GM04504 (cell line): ENCODE data around the gene NAA50.

Experiments
- DNase-seq: peaks from one replicate; pipeline ENCODE4 v3.0.0-alpha.2; 2012; ENCODE audit warnings: low read depth

Gene NAA50

DNA sequence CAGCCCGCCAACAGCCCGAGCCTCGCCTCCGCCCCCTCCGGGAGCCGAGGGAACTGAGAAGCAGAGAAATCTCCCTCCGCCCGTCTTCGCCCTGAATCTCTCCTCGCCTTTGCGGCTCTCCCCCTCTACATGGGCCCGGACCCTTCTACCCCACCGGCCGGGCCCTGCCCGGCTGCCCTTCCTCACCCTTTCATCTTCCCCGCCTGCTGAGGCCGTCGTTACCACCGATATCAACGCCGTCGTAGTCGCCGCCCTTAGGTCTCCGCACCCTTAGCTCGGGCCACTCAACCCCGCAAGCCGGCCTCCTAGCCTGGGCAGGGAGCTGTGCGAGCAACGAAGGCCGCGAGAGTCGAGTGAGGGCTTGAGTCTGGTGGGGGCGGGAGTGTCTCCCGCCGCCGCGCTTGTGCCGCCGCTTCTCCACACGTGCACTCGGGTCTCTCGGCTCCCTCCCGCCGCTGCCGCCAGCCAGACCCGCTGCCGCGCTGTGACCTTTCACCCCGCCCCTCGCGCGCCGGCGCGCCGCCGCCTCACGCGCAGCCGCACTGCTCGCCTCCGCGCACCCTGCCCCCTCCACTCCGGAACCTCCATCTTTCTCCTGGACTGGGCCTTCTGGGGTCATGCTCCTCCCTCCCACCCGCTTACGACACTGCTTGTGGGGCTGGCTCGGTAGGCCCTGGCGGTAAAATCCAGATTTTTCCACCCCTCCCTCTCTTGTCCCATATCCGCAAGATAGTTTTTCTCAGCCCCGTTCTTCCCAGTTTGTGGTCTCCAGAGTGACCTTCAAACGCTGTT is at the start of gene NAA50:
Gene NAA50, minus strand, starts transcription at position 494 of the 792 bp plus-strand sequence. Its CDS starts 300 bp downstream, at position 194.
- peak; percentile 87 for DNase-seq

DNA sequence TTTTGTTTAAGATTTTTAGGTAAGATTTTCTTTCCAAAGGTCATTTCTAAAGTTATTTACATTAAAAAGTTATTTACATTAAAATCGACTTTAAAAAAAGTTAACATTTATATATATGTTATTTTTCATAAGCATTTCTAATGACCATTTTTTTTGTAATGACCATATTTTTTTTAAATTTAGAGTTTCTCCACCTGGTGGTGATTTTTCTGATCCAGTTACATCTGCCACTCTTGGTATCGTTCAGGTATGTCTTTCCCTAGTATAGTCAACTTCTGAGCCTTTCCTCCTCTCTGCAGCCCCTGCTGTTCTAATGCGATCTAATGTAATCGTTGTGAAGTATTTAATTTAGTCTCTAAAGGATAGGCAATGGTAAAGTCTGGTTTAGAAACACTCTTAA is 49.6 kb upstream of the NAA50 start:
- DNase-seq: no peak

DNA sequence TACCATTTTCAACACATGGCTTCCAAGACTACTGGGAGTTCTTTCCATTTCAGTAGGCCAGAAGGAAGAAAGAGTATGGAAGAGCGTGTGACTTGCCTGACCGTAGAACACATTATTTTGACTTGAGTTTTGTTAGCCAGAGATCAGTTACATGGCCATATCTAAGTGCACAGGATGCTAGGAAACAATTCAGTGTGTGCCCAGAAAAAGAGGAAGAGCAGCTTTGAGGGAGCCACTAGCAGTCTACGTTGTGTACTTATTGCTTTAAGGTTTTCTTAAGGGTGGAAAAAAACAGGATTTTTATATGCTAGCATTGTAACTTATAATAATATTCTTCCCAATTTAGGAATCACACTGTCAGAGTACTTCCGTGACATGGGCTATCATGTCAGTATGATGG is 48.5 kb upstream of the NAA50 start:
- no peak for DNase-seq

DNA sequence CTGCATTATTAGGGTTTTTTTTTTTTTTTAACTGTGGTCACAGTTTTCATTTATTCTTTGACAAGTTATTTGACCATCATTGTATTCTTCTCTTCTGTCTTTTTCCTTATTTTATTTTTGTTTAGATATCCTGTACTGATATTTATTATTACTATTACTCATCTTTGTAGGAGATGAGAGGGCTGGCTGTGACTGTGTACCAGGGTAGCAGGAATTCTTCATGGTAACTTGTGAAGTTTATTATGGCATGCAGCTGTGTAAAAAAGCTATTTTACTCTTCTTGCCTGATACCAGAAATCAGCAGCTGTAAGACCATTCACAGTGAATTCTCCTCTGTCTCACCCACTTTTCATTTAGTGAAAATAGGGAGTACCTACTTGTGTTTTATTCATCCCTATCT is 45.3 kb upstream of the NAA50 start:
- DNase-seq: no peak

DNA sequence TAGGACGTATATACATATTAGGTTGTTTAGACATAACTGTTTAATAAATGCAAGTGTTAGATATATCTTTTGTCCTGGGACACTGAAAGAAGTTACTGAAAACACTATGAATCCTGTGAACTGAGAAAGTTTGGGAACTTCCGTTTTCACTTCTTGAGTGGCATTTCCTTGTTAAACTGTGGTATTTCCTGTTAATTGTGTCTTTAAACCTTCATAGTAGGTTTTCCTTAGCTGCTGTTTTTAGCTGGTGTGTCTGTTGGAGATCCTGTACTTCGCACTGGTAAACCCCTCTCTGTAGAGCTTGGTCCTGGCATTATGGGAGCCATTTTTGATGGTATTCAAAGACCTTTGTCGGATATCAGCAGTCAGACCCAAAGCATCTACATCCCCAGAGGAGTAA is 37.9 kb upstream of the NAA50 start:
- no peak for DNase-seq

DNA sequence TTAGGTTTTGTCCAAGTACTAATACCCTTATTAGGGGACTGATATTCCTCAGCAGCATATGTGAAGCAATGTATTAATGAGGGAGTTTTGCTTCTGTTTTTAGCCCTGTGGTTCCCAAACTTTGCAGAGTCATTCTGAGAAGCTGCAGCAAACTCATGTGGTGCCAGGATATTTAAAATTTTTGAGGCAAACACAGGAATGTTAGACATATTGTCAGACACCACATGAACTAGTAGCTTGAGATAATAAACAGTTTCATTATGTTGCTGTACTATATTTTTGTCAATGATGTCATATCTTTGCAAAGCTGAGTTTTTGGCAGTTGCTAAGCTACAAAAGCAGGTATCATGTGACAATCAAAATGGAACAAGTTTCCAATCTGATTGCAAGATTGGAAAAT is 37.4 kb upstream of the NAA50 start:
- DNase-seq: peak; percentile 93

DNA sequence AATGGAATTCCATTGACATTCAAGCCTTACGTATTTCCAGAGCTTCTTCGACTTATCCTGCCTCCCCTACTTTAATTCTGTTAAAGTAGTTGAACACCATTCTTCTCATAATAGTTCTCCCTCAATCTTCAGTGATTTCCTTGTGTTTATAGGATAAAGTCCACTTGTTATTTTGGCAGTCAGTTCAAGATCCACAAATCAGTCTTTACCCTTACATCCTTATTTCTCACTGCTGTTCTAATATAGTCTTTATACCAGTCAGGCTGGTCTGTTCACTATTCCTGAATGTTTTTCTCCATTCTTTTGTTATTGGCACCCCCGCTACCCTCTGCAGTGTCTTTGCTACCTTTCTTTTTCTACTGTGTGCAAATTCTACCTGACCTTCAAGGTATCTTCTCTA is 30.5 kb upstream of the NAA50 start:
- no peak for DNase-seq

DNA sequence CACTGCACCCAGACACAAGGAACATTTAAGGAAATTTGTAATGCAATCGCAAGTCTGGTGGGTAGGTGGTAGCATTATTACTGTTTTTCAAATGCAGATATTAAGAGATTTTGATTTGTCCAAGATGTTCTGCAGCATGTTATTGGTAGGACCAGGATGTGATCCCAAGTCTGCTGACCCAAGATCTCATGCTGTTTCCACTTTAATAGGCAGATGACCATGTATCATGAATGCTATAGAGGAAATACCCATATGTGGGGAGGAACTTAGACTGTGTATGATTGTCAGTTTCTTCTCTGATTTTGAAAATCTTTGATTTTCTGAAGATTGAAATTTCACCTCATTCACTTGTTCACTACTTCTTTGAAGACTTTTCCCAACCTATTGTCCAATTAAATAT is 29.5 kb upstream of the NAA50 start:
- no peak for DNase-seq

DNA sequence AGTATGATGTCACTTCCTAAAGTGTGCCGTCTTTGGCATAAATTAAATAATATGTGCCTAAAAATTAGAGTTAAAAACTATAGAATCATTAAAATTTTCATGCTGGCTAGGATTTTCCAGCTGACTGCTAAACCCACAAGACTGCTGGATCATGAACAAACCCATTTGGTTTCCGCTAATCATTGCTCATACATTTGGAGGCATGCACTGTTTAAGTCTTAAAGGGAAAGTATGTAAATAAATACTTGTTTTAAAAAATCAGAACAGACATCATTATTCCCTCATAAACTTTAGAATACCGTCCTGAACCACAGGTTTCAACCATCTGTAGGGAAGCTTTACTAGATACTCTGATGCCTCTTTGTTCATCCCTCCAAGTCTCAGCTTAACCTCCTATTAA is 27.3 kb upstream of the NAA50 start:
- peak; percentile 47 for DNase-seq

DNA sequence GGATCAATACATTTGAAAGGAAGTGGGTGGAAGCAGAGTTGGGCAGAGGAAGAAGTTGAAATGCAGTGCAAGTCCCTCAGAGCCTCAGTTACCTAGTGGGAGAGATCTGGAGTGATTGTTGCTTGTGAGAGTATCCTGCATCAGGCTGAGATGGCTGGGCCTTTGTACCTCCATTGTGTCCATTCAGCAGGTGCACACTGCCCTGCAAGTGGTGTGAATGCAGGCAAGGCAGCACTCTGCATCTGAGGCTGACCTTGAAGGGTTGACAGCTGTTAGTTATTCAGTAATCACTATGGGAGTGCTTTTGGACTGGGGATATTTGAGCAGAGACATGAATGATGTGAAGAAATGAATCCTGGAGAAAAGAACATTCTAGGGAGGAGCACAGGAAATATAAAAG is 25.9 kb upstream of the NAA50 start:
- DNase-seq: no peak

DNA sequence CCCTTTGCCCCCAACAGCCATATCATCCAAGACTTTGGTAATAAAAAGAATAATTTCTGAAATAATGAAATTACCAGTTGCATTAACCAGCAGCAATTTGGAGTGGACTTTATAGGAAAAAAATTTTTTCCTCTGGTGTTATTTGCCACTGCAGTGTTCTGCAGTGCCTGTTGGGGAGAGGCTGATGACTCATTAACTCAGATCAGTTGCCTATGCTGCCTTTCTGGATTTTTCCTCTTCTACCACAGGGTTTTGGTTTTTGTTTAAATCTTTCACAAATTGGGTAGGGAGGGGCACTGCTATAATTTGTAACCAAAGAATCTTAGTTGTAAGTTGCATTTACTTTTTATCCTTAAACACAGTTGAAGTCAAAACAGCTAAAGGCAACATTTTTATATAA is 23.5 kb upstream of the NAA50 start:
- DNase-seq: no peak

DNA sequence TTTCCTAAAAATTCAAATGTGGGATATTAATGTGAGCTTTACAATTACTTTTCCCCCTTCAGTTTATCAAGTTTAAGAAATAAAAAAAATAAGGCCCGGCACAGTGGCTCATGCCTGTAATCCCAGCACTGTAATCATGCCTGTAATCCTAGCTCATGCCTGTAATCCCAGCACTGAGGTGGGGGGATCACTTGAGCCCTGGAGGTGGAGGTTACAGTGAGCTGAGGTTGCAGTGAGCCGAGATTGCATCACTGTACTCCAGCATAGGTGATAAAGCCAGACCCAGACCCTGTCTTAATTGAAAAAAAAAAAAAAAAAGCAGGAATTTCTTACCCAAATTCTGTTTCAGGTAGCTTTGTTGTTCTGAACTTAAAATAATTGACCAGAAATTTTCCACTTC is 18.6 kb upstream of the NAA50 start:
- DNase-seq: no peak

DNA sequence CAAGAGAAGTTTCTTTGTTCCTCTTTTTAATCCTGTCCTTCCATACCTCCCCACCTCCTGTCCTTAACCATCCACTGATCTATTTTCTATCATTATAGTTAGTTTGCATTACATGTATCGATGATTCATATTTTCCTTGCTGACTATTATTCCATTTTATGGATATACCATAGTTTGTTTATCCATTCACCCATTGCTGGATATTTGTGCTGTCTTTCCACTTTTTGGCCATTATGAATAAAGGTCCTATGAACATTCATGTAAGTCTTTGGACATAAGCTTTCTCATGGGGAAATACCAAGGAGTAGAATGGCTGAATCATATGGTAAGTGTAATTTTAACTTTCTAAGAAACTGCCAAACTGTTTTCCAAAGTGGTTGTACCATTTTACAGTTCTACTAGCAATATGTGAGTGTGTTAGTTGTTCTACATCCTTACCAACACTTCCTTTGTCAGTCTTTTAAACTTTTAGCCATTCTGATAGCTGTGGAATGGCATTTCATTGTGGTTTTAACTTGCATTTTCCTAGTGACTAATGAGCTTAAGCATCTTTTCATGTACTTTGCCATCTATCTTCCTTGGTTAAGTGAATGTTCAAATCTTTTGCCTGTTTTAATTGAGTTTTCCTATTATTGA is 12.5 kb upstream of the NAA50 start:
- DNase-seq: no peak

DNA sequence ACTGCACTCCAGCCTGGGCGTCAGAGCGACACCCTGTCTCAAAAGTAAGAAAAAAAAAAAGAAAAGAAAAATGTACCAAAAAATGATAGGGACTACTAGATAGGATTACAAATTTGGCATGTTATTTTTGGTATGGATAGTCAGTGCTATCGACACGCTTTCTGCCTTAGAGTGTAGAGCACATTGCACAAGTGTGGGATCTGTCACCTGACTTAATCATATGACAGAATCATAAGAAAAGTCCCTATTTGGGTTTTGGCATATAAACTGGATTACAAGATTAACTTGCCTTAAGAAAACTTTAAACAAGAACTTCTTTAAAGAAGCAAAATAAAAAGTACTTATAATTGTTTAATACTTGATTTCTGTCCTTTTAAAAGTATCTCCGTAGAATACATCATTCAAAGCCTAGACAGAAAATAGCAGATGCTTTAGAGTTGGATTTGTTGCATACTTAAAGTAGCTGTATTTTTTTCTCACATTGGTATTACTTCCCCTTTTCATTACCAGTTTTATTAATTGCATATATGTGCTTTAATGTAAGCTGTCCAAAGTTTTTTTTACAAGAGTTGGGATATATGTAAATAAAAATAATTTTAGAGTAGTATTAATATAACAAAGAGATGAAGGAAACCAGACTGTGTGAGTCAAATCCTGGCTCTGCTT is 8.6 kb upstream of the NAA50 start:
- no peak for DNase-seq

DNA sequence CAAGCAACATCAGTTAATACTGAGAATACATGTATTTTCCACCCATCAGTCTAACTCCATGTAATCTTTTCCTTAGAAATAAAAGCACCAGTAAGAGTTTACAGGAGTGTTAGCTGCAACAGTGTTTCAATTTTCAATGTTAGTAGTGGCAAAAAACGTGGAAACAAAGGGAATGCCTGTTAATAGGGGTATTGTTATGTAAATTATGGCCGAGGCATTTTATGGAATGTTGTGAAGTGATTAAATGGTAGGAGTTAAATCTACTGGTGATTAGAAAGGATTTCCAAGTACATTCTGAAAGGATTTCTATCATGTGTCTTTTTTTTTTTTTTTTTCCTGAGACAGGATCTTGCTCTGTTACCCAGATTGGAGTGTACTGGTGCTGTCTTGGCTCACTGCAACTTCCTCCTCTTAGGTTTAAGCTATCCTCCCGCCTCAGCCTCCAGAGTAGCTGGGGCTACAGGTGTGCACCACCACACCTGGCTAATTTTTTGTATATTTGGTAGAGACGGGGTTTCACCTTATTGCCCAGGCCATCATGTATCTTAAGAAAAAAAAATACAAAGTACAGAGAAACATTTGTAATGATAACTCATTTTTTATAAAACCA is 7.4 kb upstream of the NAA50 start:
- DNase-seq: no peak

DNA sequence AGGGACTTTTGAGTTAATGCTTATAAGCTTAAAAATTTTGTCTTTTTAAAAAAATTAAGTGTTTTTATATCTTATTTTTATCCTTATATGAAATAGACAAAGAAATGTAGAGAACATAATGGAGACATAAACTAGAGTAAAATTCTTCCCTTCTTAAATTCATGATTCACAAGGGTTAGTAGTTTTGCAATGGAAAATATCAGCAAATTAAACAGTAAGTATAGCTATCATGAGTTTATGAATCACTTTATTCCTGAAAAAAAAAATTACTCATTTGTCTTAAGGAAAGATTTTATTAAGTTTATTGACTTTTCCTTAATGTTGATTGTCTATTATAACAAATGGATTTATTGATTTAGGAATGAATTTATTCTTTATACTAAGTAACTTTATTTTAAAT is 5.1 kb upstream of the NAA50 start:
- DNase-seq: no peak

DNA sequence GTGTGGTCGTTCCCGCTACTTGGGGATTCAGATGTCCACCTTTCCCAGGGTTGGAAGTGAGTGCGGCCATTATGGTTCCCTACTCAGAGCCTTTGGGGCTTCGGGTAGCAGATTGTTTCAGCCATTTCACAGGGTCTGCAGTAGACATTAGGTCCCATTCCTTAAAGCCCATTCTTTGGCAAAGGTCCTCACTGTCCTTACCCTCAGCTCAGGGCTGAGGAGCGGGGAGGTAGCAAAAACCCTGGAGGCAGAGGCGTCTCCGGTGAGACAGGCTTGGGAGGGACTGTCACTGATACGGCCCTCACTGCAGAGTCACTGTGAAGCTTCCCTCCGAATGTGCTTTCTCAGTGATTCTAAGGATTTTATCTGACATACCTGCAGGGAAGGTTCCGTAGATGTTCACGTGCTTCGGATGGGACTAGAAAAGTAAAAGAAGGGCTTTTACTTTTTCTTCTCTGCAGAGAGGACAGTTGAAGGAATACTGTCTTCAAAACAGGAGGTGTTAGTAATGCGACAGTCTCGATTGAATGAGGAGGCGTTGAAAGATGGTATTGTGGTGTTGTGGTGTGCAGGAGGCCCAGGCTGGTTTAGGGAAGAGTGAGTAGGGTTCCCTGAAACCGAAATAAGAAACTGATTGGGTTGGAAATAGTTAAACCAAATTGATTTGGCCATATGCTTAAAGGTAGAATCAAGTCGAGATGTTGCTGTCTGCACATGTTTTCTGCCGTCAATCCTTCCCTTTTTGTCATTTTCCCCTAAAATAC is 1.4 kb upstream of the NAA50 start:
- no peak for DNase-seq

DNA sequence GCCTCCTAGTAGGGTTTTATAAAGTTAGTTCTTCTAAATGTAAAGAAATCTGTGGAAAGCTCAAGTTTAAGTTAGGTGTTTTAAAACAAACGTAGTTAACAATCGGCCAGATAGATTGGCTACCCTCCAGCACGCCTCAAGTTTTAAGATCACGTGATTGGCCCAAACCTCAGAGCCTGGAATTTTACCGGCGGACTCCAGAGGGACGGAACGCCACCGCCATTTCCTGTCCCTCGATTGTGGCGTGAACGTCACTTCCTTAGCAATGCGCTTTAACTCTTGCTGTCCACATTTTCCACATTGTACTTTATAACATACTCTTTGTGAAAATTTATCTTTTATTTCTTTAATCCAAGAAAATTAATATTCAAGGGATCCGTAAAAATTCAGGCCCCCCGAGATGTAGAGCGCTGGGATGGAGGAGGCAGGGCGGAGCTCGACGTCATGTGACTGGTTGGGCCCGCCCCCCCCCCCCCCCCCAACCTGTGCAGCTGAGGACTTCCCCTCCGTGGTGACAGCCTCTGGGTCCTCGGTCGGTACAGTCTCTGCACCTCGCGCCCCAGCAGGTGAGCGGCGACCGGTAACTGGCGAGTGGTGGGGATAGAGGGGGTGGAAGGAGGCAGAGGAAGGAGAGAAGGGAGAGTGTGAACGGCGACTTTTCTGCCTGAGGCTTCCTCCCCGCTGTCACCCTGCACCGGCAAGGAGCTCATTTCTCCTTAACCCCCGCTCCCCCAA is 666 bp upstream of the NAA50 start, which contains the start of gene ATP6V1A:
Gene ATP6V1A, plus strand, starts transcription at position 488 of the 735 bp plus-strand sequence. CDS start 31,719 bp downstream, outside the sequence.
- DNase-seq: peak; percentile 88

DNA sequence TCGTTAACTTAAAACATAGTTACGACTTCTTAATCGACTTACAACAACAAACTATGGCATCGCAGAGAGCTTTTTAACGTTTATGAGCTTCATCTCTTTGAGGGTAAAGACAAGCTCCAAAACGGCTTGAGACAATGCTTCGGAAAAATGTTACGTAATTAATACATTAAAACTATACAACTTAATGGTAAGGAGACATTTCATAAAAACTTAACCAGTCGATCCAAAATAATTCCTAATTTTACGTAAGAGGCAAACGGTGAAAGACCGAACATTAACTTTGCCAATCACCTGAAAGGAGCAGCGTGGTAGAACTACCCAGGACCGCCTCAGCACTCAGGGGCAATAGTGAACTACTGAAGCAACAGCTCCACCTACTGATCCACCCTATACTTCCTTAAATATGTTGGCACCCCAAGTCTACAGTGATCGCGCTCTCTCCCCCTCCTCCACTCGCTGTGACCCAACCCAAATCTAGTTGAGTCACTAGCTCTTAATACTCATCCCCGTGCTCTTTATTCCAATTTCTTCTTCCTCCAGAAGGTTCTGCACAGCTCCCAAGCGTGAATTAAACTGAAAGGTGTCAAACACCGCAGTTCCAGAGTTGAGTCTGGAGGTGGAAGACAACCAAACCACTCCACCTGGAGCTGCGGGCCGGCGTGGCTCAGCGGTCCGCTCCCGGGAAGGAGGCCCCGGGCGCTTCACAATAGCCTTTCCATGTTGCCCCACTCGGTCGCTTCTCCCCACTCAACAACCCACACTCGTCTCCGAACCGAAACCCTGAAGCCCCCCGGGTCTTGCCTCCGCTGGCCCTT is 901 bp downstream of the NAA50 start:
- peak; percentile 76 for DNase-seq

DNA sequence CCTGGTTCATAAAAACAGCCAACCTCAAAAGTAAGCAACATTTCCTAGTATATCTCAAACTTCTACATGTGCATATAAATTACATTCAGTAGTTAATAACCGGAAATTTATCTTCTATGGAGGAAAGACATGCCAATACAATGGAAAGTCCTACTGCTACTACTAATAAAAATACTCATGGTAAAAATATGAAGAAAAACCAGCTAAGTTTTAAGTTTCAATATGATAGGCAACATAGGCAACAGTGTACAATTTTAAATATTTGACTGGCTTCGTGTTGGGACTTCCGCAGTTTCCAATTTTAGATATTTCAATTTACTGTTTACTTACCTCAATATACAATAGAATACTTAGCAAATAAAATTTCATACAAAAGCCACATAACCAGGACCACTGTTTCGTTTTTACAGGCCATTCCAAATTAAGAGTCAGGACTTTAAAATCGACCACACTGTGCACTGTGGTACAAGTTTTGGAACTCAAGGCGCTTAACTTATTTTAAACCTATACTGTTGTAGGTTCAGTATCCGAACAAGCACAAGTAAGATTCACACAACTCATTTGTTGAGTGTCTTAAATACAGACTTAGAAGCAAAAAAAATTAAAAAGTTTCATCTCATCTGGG is 2.9 kb downstream of the NAA50 start:
- DNase-seq: no peak
